ENCODE results near the gene SFSWAP. TPM values are rescaled to one million over a fixed set of nuclear protein-coding genes. Genes with fewer than 3 reads are reported as not detected.
"Not testable (repeated sequence)": the region's sequence is repeated elsewhere in the genome, so short reads cannot be mapped to it uniquely, and the experiment has no call there.

Gene SFSWAP
- total and polyA plus RNA-seq, 4 donors = 6.1 to 21.6 (median 10.1) TPM

- no peak for TF ChIP-seq ZBTB33 (IDR thresholded peaks at IDR 0.05)
Measured at GRCh38 chr12:131740626-131741025, 29.7 kb downstream of the SFSWAP start (continued).

- H3K4me1 ChIP-seq (ENCODE audit: control insufficient read depth in 4 of 4, insufficient read depth in 4 of 4, low read length in 3 of 4); DNase-seq (ENCODE audit: low spot score); H3K9me3 ChIP-seq (ENCODE audit: control insufficient read depth in 4 of 4, low read length in 3 of 4); H3K27me3 ChIP-seq (ENCODE audit: control insufficient read depth in 4 of 4, insufficient read depth in 4 of 4, low read length in 3 of 4); H3K9ac ChIP-seq (ENCODE audit: low read depth in 1 of 2, low read length in 2 of 2); H3K27ac ChIP-seq (ENCODE audit: low read depth in 1 of 2, low read length in 2 of 2); H3K4me3 ChIP-seq (ENCODE audit: low read depth in 1 of 3, low read length in 3 of 3): not testable (repeated sequence)
- peaks cover 4 to 49% (median 25%) of the 10 kb centered on the region in 4 donors for H3K36me3 ChIP-seq (ENCODE audit: control insufficient read depth in 4 of 4, insufficient read depth in 3 of 4, low read depth in 1 of 4, low read length in 3 of 4)
- 98% methylated on average over 3 of the region's 3 CpGs for WGBS
Measured at GRCh38 chr12:131742761-131743160, 31.9 kb downstream of the SFSWAP start.

GRCh38 chr12:131743410-131743809 lies 32.5 kb downstream of the SFSWAP start:
- not testable (repeated sequence) for H3K9me3 ChIP-seq (ENCODE audit: control insufficient read depth in 4 of 4, low read length in 3 of 4); H3K4me3 ChIP-seq (ENCODE audit: low read depth in 1 of 3, low read length in 3 of 3); H3K4me1 ChIP-seq (ENCODE audit: control insufficient read depth in 4 of 4, insufficient read depth in 4 of 4, low read length in 3 of 4); H3K27ac ChIP-seq (ENCODE audit: low read depth in 1 of 2, low read length in 2 of 2); DNase-seq (ENCODE audit: low spot score); H3K27me3 ChIP-seq (ENCODE audit: control insufficient read depth in 4 of 4, insufficient read depth in 4 of 4, low read length in 3 of 4); H3K9ac ChIP-seq (ENCODE audit: low read depth in 1 of 2, low read length in 2 of 2)
- 73% methylated on average over 8 of the region's 8 CpGs for whole genome bisulfite sequencing
- TF ChIP-seq HNF4A (conservative IDR thresholded peaks at IDR 0.05) = peak in 1 of 2 donors; percentile 22
- H3K36me3 ChIP-seq (ENCODE audit: control insufficient read depth in 4 of 4, insufficient read depth in 3 of 4, low read depth in 1 of 4, low read length in 3 of 4) = peaks cover 4 to 54% (median 25%) of the 10 kb centered on the region in 4 donors

GRCh38 chr12:131743880-131744279 lies 33.0 kb downstream of the SFSWAP start:
- H3K4me1 ChIP-seq (ENCODE audit: control insufficient read depth in 4 of 4, insufficient read depth in 4 of 4, low read length in 3 of 4); DNase-seq (ENCODE audit: low spot score); H3K9me3 ChIP-seq (ENCODE audit: control insufficient read depth in 4 of 4, low read length in 3 of 4); H3K27me3 ChIP-seq (ENCODE audit: control insufficient read depth in 4 of 4, insufficient read depth in 4 of 4, low read length in 3 of 4); H3K4me3 ChIP-seq (ENCODE audit: low read depth in 1 of 3, low read length in 3 of 3); H3K9ac ChIP-seq (ENCODE audit: low read depth in 1 of 2, low read length in 2 of 2); H3K27ac ChIP-seq (ENCODE audit: low read depth in 1 of 2, low read length in 2 of 2): not testable (repeated sequence)
- 98% methylated on average over 4 of the region's 4 CpGs for whole genome bisulfite sequencing
- peaks cover 4 to 58% (median 25%) of the 10 kb centered on the region in 4 donors for H3K36me3 ChIP-seq (ENCODE audit: control insufficient read depth in 4 of 4, insufficient read depth in 3 of 4, low read depth in 1 of 4, low read length in 3 of 4)

GRCh38 chr12:131744675-131745074 lies 33.8 kb downstream of the SFSWAP start:
- H3K4me1 ChIP-seq (ENCODE audit: control insufficient read depth in 4 of 4, insufficient read depth in 4 of 4, low read length in 3 of 4); H3K9me3 ChIP-seq (ENCODE audit: control insufficient read depth in 4 of 4, low read length in 3 of 4); H3K9ac ChIP-seq (ENCODE audit: low read depth in 1 of 2, low read length in 2 of 2); H3K27ac ChIP-seq (ENCODE audit: low read depth in 1 of 2, low read length in 2 of 2); H3K4me3 ChIP-seq (ENCODE audit: low read depth in 1 of 3, low read length in 3 of 3); DNase-seq (ENCODE audit: low spot score); H3K27me3 ChIP-seq (ENCODE audit: control insufficient read depth in 4 of 4, insufficient read depth in 4 of 4, low read length in 3 of 4): not testable (repeated sequence)
- 98% methylated on average over 1 of the region's 1 CpG for WGBS
- H3K36me3 ChIP-seq (ENCODE audit: control insufficient read depth in 4 of 4, insufficient read depth in 3 of 4, low read depth in 1 of 4, low read length in 3 of 4) = peaks cover 4 to 62% (median 25%) of the 10 kb centered on the region in 4 donors

- H3K9ac ChIP-seq (ENCODE audit: low read depth in 1 of 2, low read length in 2 of 2) = no peak overlapping the region
- H3K27me3 ChIP-seq (ENCODE audit: control insufficient read depth in 4 of 4, insufficient read depth in 4 of 4, low read length in 3 of 4) = no peaks in the 10 kb centered on the region
- H3K4me1 ChIP-seq (ENCODE audit: control insufficient read depth in 4 of 4, insufficient read depth in 4 of 4, low read length in 3 of 4) = no peaks in the 10 kb centered on the region
- WGBS = over 99% methylated on average over 7 of the region's 7 CpGs
- no peaks in the 10 kb centered on the region for H3K9me3 ChIP-seq (ENCODE audit: control insufficient read depth in 4 of 4, low read length in 3 of 4)
- no peak for DNase-seq (ENCODE audit: low spot score)
- peaks cover 4 to 60% (median 20%) of the 10 kb centered on the region in 4 donors for H3K36me3 ChIP-seq (ENCODE audit: control insufficient read depth in 4 of 4, insufficient read depth in 3 of 4, low read depth in 1 of 4, low read length in 3 of 4)
- H3K27ac ChIP-seq (ENCODE audit: low read depth in 1 of 2, low read length in 2 of 2) = no peak overlapping the region
- no peak overlapping the region for H3K4me3 ChIP-seq (ENCODE audit: low read depth in 1 of 3, low read length in 3 of 3)
- no peak for TF ChIP-seq YY1 (IDR thresholded peaks at IDR 0.05)
- no peak for TF ChIP-seq SP1 (IDR thresholded peaks at IDR 0.05)
- no peak for TF ChIP-seq GABPA (IDR thresholded peaks at IDR 0.05 in 1 of 2, conservative IDR thresholded peaks at IDR 0.05 in 1 of 2)
- no peak for TF ChIP-seq FOXA2 (IDR thresholded peaks at IDR 0.05)
- TF ChIP-seq TAF1 (conservative IDR thresholded peaks at IDR 0.05) = no peak
- no peak for TF ChIP-seq CTCF (IDR thresholded peaks at IDR 0.05; ENCODE audit: low read depth, low read length, missing input control)
- TF ChIP-seq ATF3 (IDR thresholded peaks at IDR 0.05) = no peak
Measured at GRCh38 chr12:131745706-131746105, 34.8 kb downstream of the SFSWAP start.
